ENCODE results near the gene CRIP3.

Gene CRIP3

GRCh38 chr6:43274916-43275597 lies 33.6 kb downstream of the CRIP3 start:
- no peak for DNase-seq (ENCODE audit: low read depth in 4 of 4, low spot score in 1 of 4)

GRCh38 chr6:43274127-43274915 lies 34.3 kb downstream of the CRIP3 start:
- no peak for DNase-seq (ENCODE audit: low read depth in 4 of 4, low spot score in 1 of 4)

GRCh38 chr6:43273707-43274106 lies 34.9 kb downstream of the CRIP3 start:
- DNase-seq (ENCODE audit: low read depth in 4 of 4, low spot score in 1 of 4) = no peak

- DNase-seq (ENCODE audit: low read depth in 4 of 4, low spot score in 1 of 4) = no peak
Observed at GRCh38 chr6:43271944-43272343, 36.7 kb downstream of the CRIP3 start.

GRCh38 chr6:43271103-43271815 lies 37.4 kb downstream of the CRIP3 start:
- no peak for DNase-seq (ENCODE audit: low read depth in 4 of 4, low spot score in 1 of 4)

GRCh38 chr6:43269273-43270007 lies 39.2 kb downstream of the CRIP3 start:
- DNase-seq (ENCODE audit: low read depth in 4 of 4, low spot score in 1 of 4) = no peak

- no peak for DNase-seq (ENCODE audit: low read depth in 4 of 4, low spot score in 1 of 4)
Observed at GRCh38 chr6:43268782-43269272, 39.8 kb downstream of the CRIP3 start.

- no peak for DNase-seq (ENCODE audit: low read depth in 4 of 4, low spot score in 1 of 4)
Observed at GRCh38 chr6:43268355-43268700, 40.3 kb downstream of the CRIP3 start.

GRCh38 chr6:43267619-43268354 lies 40.8 kb downstream of the CRIP3 start:
- no peak for DNase-seq (ENCODE audit: low read depth in 4 of 4, low spot score in 1 of 4)

- no peak for DNase-seq (ENCODE audit: low read depth in 4 of 4, low spot score in 1 of 4)
Observed at GRCh38 chr6:43265564-43265963, 43.1 kb downstream of the CRIP3 start.

GRCh38 chr6:43264599-43265145 lies 44.0 kb downstream of the CRIP3 start:
- DNase-seq (ENCODE audit: low read depth in 4 of 4, low spot score in 1 of 4) = no peak

- DNase-seq (ENCODE audit: low read depth in 4 of 4, low spot score in 1 of 4) = peak; percentile 48 to 64 (median 60)
Observed at GRCh38 chr6:43263314-43264178, 45.1 kb downstream of the CRIP3 start.

- no peak for DNase-seq (ENCODE audit: low read depth in 4 of 4, low spot score in 1 of 4)
Observed at GRCh38 chr6:43262780-43263313, 45.8 kb downstream of the CRIP3 start.

GRCh38 chr6:43262000-43262779 lies 46.4 kb downstream of the CRIP3 start:
- no peak for DNase-seq (ENCODE audit: low read depth in 4 of 4, low spot score in 1 of 4)

GRCh38 chr6:43261198-43261597 lies 47.4 kb downstream of the CRIP3 start:
- no peak for DNase-seq (ENCODE audit: low read depth in 4 of 4, low spot score in 1 of 4)

GRCh38 chr6:43260791-43261190 lies 47.8 kb downstream of the CRIP3 start:
- no peak for DNase-seq (ENCODE audit: low read depth in 4 of 4, low spot score in 1 of 4)

- no peak for DNase-seq (ENCODE audit: low read depth in 4 of 4, low spot score in 1 of 4)
Observed at GRCh38 chr6:43258807-43259686, 49.6 kb downstream of the CRIP3 start.
